Endothelial cell of umbilical vein (primary cell): ENCODE results near the gene TYROBP. TPM values are rescaled to one million over a fixed set of nuclear protein-coding genes. Genes with fewer than 3 reads are reported as not detected.

ENCODE experiments used
- BruUV-seq: library from RNA; stranded (reverse); fragments of 400-500 nt; replicated peaks from 2 replicates; lab custom pipeline; 2021; lab: Mats Ljungman, UMichigan
- CTCF ChIA-PET: fragments of 300-600, 350-600 bp; sonication (Branson Sonifier 250); formaldehyde crosslinking; loops from one replicate; lab custom pipeline; 2021; ENCODE audit warnings: antibody characterized with exemption, inconsistent platforms; lab: Charles Lee
- POLR2A ChIA-PET: fragments of 300-600, 350-600 bp; sonication (Branson Sonifier 250); formaldehyde crosslinking; loops from one replicate; lab custom pipeline; 2021; ENCODE audit warnings: antibody characterized with exemption, inconsistent platforms; lab: Charles Lee
- DNase-seq: peaks from one replicate; pipeline ENCODE4 v3.0.0-alpha.2; 2011; ENCODE audit warnings: low read depth, low spot score
- FAIRE-seq: peaks from 2 replicates; lab custom pipeline; 2011; peaks lifted over from hg19 to GRCh38; lab: Jason Lieb, UNC
- H2AFZ ChIP-seq: 2 replicates; pipeline ENCODE4 v1.6.0; 2012; ENCODE audit warnings: low read depth, low read length, control low read depth, inconsistent platforms
- H3K27ac ChIP-seq: 2 replicates; pipeline ENCODE4 v1.5.1; 2011; ENCODE audit warnings: low read depth, mild to moderate bottlenecking, control low read depth, low read length, moderate library complexity; ENCODE audit not compliant: insufficient read depth
- H3K27me3 ChIP-seq, 2 experiments: 2 replicates each; pipeline versions ENCODE4 v1.6.0 to v1.6.1; 2011; ENCODE audit warnings: low read length in 2 of 2, mixed read lengths in 1 of 2; ENCODE audit not compliant: control insufficient read depth in 2 of 2, insufficient read depth in 2 of 2
- H3K36me3 ChIP-seq, 2 experiments: 2 replicates in 1 of 2; 3 replicates in 1 of 2; pipeline ENCODE4 v1.5.1; 2011; ENCODE audit warnings: low read length in 2 of 2, mild to moderate bottlenecking in 1 of 2, moderate library complexity in 1 of 2; ENCODE audit not compliant: control insufficient read depth in 2 of 2, insufficient read depth in 2 of 2; ENCODE audit errors: extremely low read depth in 1 of 2
- H3K4me1 ChIP-seq: 3 replicates; pipeline ENCODE4 v1.5.1; 2011; ENCODE audit warnings: mild to moderate bottlenecking, low read length; ENCODE audit not compliant: control insufficient read depth, insufficient read depth; ENCODE audit errors: extremely low read depth
- H3K4me2 ChIP-seq: 2 replicates; pipeline ENCODE4 v1.6.1; 2011; ENCODE audit warnings: low read length, control low read depth, mixed read lengths; ENCODE audit not compliant: insufficient read depth
- H3K4me3 ChIP-seq, 3 experiments: fragments of 200-600 bp in 1 of 3; sonication (generic), shearing (Covaris generic) in 1 of 3; replicated peaks in 1 of 3; 2 replicates each; pipeline ENCODE4 v1.5.1; 2011 to 2016; ENCODE audit warnings: control low read depth in 3 of 3, low read length in 3 of 3, mild to moderate bottlenecking in 2 of 3, inconsistent platforms in 1 of 3, low read depth in 1 of 3, moderate library complexity in 1 of 3; ENCODE audit not compliant: insufficient read depth in 1 of 3
- H3K79me2 ChIP-seq: 2 replicates; pipeline ENCODE4 v1.6.0; 2012; ENCODE audit warnings: low read length, inconsistent platforms; ENCODE audit not compliant: control insufficient read depth, insufficient read depth
- H3K9ac ChIP-seq: replicated peaks from 2 replicates; pipeline ENCODE3; 2011; ENCODE audit warnings: low read length, control low read depth; ENCODE audit not compliant: insufficient read depth; ENCODE audit errors: extremely low read depth
- H3K9me1 ChIP-seq: replicated peaks from 3 replicates; pipeline ENCODE4 v1.6.0; 2011; ENCODE audit warnings: mild to moderate bottlenecking, low read length; ENCODE audit not compliant: control insufficient read depth, insufficient read depth; ENCODE audit errors: extremely low read depth
- H3K9me3 ChIP-seq: replicated peaks from 2 replicates; pipeline ENCODE4 v1.5.1; 2012; ENCODE audit warnings: low read length, inconsistent platforms; ENCODE audit not compliant: control insufficient read depth, insufficient read depth
- H4K20me1 ChIP-seq: replicated peaks from 2 replicates; pipeline ENCODE3; 2011; ENCODE audit warnings: mild to moderate bottlenecking, low read length; ENCODE audit not compliant: control insufficient read depth, insufficient read depth; ENCODE audit errors: extremely low read depth
- EZH2 ChIP-seq: IDR thresholded peaks from 2 replicates; pipeline ENCODE4 v1.6.1; 2012; ENCODE audit warnings: borderline replicate concordance, low read depth, mild to moderate bottlenecking, moderate library complexity, low read length, inconsistent platforms; ENCODE audit not compliant: severe bottlenecking
- FOS ChIP-seq: IDR thresholded peaks from 2 replicates; pipeline ENCODE4 v1.6.1; 2011; ENCODE audit warnings: mild to moderate bottlenecking, low read length, moderate library complexity, borderline replicate concordance; ENCODE audit not compliant: insufficient read depth
- GATA2 ChIP-seq: IDR thresholded peaks from 2 replicates; pipeline ENCODE4 v1.7.0; 2011; ENCODE audit warnings: low read depth, mild to moderate bottlenecking, moderate library complexity, mixed read lengths, low read length; ENCODE audit not compliant: insufficient read length, insufficient read depth
- JUN ChIP-seq: IDR thresholded peaks from 2 replicates; pipeline ENCODE4 v1.6.1; 2011; ENCODE audit warnings: borderline replicate concordance, low read depth; ENCODE audit not compliant: insufficient read length, insufficient read depth
- MYC ChIP-seq: IDR thresholded peaks from one replicate; pipeline ENCODE4 v1.6.1; 2011; ENCODE audit warnings: mild to moderate bottlenecking, low read depth, low read length
- POLR2A ChIP-seq: IDR thresholded peaks from 2 replicates; pipeline ENCODE4 v1.6.1; 2012; ENCODE audit warnings: low read depth, mild to moderate bottlenecking, control low read depth, low read length
- POLR2AphosphoS5 ChIP-seq: IDR thresholded peaks from 2 replicates; pipeline ENCODE4 v1.6.1; 2012; ENCODE audit warnings: low read depth, mild to moderate bottlenecking, control low read depth, low read length, moderate library complexity; ENCODE audit not compliant: insufficient read depth
- dilution Hi-C: fragments of 300-500 bp; cut with MboI; formaldehyde crosslinking; loops from one replicate; pipeline ENCODE4 v1.15.0; 2019; ENCODE audit warnings: low sequenced_read_pairs; ENCODE audit not compliant: extremely low pct_ligation_motif_present
- intact Hi-C: fragments of 100-400 bp; cut with micrococcal nuclease; formaldehyde crosslinking; loops from one replicate; pipeline ENCODE4 v1.10.0; 2022
- polyA plus RNA-seq, 4 experiments: library from polyadenylated mRNA; depleted of rRNA in 3 of 4; stranded (reverse) in 3 of 4; unstranded in 1 of 4; fragments of >200 nt; gene quantifications; 2 replicates each; pipeline versions ENCODE4 v1.2.1 to v1.2.3, GENCODE V29; 2011 to 2012; ENCODE audit warnings: missing spikeins in 1 of 4
- total RNA-seq: library from RNA; stranded (reverse); gene quantifications from 2 replicates; pipeline ENCODE4 v1.2.3, GENCODE V29; 2021
- TF ChIP-seq, protein P1 (sequence below): IDR thresholded peaks from 2 replicates; pipeline ENCODE4 v1.6.1; 2011; ENCODE audit not compliant: insufficient read depth, insufficient read length
- TF ChIP-seq, protein P2 (sequence below), 2 donors: IDR thresholded peaks; 1 replicate in 1 of 2; 2 replicates in 1 of 2; pipeline ENCODE4 v1.5.1; 2011; ENCODE audit warnings: low read length in 2 of 2, mild to moderate bottlenecking in 2 of 2, moderate library complexity in 2 of 2, control low read depth in 1 of 2, inconsistent platforms in 1 of 2, low read depth in 1 of 2; ENCODE audit not compliant: insufficient read depth in 1 of 2; ENCODE audit errors: extremely low read depth in 1 of 2

Gene TYROBP
- total and polyA plus RNA-seq, 2 donors (not counting 3 experiments of a cell fraction or from before 2014, with no cell fraction given) = not detected

- H4K20me1 ChIP-seq = no peaks in the 10 kb centered on the region
- intact Hi-C loops = no loop called here
- H3K79me2 ChIP-seq = no peaks in the 10 kb centered on the region
- dilution Hi-C loops = no loop called here
- ChIA-PET CTCF (no interaction called here), POLR2A (no interaction called here)
- peaks cover 22% of the 10 kb centered on the region for H3K4me1 ChIP-seq
- H3K27me3 ChIP-seq = no peaks in the 10 kb centered on the region
- DNase-seq (no peak), FAIRE-seq (no peak)
- H3K9me3 ChIP-seq = no peaks in the 10 kb centered on the region
- no peak overlapping the region for H3K27ac ChIP-seq
- BruUV-seq = TSS peak; percentile 61
- peak overlapping the region; percentile 90 for H3K4me2 ChIP-seq
- H3K9ac ChIP-seq = peak overlapping the region; percentile 48
- peak overlapping the region; percentile 56 to 87 (median 58) for H3K4me3 ChIP-seq
- TF ChIP-seq JUN (no peak), GATA2 (no peak), POLR2A (no peak), POLR2AphosphoS5 (no peak), MYC (no peak), FOS (no peak), EZH2 (no peak)
- TF ChIP-seq, protein P1, sequence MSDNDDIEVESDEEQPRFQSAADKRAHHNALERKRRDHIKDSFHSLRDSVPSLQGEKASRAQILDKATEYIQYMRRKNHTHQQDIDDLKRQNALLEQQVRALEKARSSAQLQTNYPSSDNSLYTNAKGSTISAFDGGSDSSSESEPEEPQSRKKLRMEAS = no peak
- TF ChIP-seq, protein P2, sequence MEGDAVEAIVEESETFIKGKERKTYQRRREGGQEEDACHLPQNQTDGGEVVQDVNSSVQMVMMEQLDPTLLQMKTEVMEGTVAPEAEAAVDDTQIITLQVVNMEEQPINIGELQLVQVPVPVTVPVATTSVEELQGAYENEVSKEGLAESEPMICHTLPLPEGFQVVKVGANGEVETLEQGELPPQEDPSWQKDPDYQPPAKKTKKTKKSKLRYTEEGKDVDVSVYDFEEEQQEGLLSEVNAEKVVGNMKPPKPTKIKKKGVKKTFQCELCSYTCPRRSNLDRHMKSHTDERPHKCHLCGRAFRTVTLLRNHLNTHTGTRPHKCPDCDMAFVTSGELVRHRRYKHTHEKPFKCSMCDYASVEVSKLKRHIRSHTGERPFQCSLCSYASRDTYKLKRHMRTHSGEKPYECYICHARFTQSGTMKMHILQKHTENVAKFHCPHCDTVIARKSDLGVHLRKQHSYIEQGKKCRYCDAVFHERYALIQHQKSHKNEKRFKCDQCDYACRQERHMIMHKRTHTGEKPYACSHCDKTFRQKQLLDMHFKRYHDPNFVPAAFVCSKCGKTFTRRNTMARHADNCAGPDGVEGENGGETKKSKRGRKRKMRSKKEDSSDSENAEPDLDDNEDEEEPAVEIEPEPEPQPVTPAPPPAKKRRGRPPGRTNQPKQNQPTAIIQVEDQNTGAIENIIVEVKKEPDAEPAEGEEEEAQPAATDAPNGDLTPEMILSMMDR (IDR thresholded peaks at IDR 0.05; ENCODE audit: extremely low read depth in 1 of 2, insufficient read depth in 1 of 2, low read depth in 1 of 2, low read length in 2 of 2) = no peak
- H3K36me3 ChIP-seq = no peaks in the 10 kb centered on the region
- no peaks in the 10 kb centered on the region for H3K9me1 ChIP-seq
- peak overlapping the region; percentile 35 for H2AFZ ChIP-seq
Measured at GRCh38 chr19:35936738-35937268, 28.7 kb upstream of the TYROBP start.
